Breast epithelium (tissue), 3 donors: ENCODE results near the gene HGS.

Source experiments
- CTCF ChIP-seq, 3 donors: fragments of 450-650 bp; IDR thresholded peaks; one replicate each; pipeline ENCODE4 v1.5.1; 2016 to 2017; ENCODE audit warnings: antibody characterized with exemption in 3 of 3, mild to moderate bottlenecking in 3 of 3, moderate library complexity in 3 of 3
- POLR2A ChIP-seq: fragments of 450-650 bp; IDR thresholded peaks from one replicate; pipeline ENCODE4 v1.6.1; 2016; ENCODE audit warnings: antibody characterized with exemption, mild to moderate bottlenecking, moderate library complexity

GRCh38 chr17:81685108-81685507 lies 1.3 kb downstream of the HGS start:
- no peak for TF ChIP-seq POLR2A
- TF ChIP-seq CTCF (IDR thresholded peaks at IDR 0.05), result no peak
